ENCODE results near the gene FERMT2. TPM values are rescaled to one million over a fixed set of nuclear protein-coding genes. Genes with fewer than 3 reads are reported as not detected.

FERMT2 gene
- total RNA-seq, 1 donor from 2014 or later: 166 TPM

DNA sequence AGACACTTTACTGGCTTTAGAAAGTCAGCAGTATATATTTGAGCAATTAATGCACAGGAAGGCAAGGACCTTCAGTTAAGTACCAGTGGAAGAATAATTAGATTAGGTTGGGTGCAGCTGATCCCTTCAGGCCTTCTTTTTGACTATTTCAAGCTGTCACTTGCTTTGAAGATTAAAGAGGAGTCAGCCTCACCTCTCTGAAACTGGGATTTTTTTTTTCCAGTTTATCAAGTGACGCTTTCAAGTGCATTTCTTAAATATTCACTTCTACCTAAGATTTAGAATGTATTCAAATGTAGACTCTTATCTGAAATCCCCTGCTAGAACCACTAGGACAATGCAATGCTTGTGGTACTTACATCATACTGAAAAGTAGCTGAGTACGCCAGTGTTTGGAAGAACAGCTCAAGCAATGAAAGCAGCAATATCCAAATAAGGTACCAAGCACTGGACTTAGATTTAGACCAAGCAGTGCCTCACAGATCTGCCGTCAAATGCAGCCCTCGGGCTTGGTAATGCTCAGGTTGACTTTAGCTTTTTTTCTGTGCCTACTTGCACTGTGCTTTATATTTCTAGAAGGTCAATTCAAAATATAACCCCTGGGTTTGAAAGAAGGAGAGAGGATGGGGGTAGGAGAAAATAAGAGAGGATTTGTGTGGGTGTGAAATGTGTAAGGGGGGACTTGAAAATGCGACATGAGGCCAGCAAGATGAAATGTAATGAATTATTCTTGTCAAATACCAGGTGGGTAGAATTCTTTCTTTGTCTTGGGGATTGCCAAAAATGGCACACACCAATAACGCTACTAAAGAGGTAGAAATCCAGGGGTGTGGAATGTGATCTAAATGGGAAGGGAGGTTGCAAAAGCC is 3.7 kb upstream of the FERMT2 start:
- Histone ChIP-seq H3K9me3 (ENCODE audit: low read depth) (no peaks in the 10 kb centered on the region), H4K20me1 (ENCODE audit: low read depth) (peaks cover 9% of the 10 kb centered on the region), H2AFZ (replicated peaks) (no peak overlapping the region), H3K27ac (no peak overlapping the region), H3K9ac (no peak overlapping the region), H3K79me2 (ENCODE audit: low read depth) (peaks cover 17% of the 10 kb centered on the region), H3K36me3 (no peaks in the 10 kb centered on the region), H3K4me2 (peak overlapping the region; percentile 10), H3F3A (ENCODE audit: low read depth) (peaks cover 23% of the 10 kb centered on the region), H3K27me3 (no peaks in the 10 kb centered on the region), H3K4me1 (peaks cover 30% of the 10 kb centered on the region), H3K4me3 (no peak overlapping the region)
- no peak for DNase-seq (ENCODE audit: low spot score)
- H3K27ac Mint-ChIP-seq: peak overlapping the region; percentile 76
- peaks cover 3% of the 10 kb centered on the region for H3K36me3 Mint-ChIP-seq
- peaks cover 5% of the 10 kb centered on the region for H3K27me3 Mint-ChIP-seq (ENCODE audit: insufficient read depth, low read depth)
- peaks cover 34% of the 10 kb centered on the region for H3K4me1 Mint-ChIP-seq
- no peak for TF ChIP-seq EZH2 (IDR thresholded peaks at IDR 0.05)
- TF ChIP-seq, protein P1, sequence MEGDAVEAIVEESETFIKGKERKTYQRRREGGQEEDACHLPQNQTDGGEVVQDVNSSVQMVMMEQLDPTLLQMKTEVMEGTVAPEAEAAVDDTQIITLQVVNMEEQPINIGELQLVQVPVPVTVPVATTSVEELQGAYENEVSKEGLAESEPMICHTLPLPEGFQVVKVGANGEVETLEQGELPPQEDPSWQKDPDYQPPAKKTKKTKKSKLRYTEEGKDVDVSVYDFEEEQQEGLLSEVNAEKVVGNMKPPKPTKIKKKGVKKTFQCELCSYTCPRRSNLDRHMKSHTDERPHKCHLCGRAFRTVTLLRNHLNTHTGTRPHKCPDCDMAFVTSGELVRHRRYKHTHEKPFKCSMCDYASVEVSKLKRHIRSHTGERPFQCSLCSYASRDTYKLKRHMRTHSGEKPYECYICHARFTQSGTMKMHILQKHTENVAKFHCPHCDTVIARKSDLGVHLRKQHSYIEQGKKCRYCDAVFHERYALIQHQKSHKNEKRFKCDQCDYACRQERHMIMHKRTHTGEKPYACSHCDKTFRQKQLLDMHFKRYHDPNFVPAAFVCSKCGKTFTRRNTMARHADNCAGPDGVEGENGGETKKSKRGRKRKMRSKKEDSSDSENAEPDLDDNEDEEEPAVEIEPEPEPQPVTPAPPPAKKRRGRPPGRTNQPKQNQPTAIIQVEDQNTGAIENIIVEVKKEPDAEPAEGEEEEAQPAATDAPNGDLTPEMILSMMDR (IDR thresholded peaks at IDR 0.05): no peak
- no peak for TF ChIP-seq EZH2phosphoT487 (IDR thresholded peaks at IDR 0.05)
- H3K4me3 Mint-ChIP-seq: no peak overlapping the region
- peaks cover 5% of the 10 kb centered on the region for H3K9me3 Mint-ChIP-seq

DNA sequence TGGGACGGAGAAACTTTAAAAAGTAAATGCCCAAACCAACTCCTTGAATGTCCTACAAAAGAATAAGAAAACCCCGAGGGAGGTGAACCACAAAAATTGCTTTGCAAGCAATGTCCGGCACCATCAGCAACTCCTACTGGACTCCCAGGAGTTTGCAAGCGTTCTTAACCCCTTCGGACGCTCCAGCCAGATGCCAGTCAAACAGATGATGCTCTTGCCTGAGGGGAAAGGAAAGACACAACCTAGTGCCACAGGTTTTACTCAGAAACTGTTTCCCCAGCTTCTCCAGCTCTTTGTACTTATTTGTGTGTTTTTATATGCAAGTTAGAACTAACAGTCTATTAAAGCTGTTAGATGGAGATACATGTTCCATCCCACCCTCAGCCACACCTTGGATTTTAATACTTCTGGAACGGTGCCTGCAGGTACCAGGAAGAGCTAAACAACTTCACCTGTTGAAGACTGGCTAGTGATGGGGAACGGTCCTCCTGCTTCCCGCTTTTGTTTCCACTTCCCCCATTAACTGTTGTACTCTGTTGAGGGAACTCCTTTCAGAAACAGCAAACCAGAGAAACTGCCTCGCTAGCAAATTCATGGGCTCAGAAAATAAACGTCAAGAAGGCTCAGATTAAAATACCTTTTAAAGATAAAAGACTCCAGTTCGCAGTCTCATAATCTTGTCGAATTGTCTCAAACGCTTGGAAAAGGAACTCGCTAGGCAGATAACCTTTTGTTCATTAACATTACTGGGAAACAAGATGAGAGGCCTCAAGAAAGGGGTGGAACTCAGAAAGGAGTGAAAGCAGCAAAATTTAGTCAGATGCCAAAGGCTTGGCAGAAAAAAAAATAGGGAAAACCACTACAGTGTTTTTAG is 1.1 kb upstream of the FERMT2 start:
- Mint-ChIP-seq H3K36me3 (peaks cover 2% of the 10 kb centered on the region), H3K4me3 (peak overlapping the region; percentile 87), H3K27ac (peak overlapping the region; percentile 99), H3K4me1 (peaks cover 53% of the 10 kb centered on the region), H3K9me3 (no peaks in the 10 kb centered on the region), H3K27me3 (ENCODE audit: insufficient read depth, low read depth) (peaks cover 5% of the 10 kb centered on the region)
- H3K4me2 ChIP-seq: peak overlapping the region; percentile 83
- no peaks in the 10 kb centered on the region for H3K27me3 ChIP-seq
- H3K9me3 ChIP-seq (ENCODE audit: low read depth): no peaks in the 10 kb centered on the region
- H3K4me3 ChIP-seq: peak overlapping the region; percentile 71
- TF ChIP-seq EZH2 (IDR thresholded peaks at IDR 0.05): no peak
- TF ChIP-seq, protein P1 (IDR thresholded peaks at IDR 0.05): peak; percentile 38
- H3K79me2 ChIP-seq (ENCODE audit: low read depth): peaks cover 43% of the 10 kb centered on the region
- peak overlapping the region; percentile 78 for H3K9ac ChIP-seq
- no peaks in the 10 kb centered on the region for H3K36me3 ChIP-seq
- peak; percentile 79 for DNase-seq (ENCODE audit: low spot score)
- H3K4me1 ChIP-seq: peaks cover 43% of the 10 kb centered on the region
- H3K27ac ChIP-seq: peak overlapping the region; percentile 98
- H2AFZ ChIP-seq (replicated peaks): peak overlapping the region; percentile 61
- H4K20me1 ChIP-seq (ENCODE audit: low read depth): peaks cover 29% of the 10 kb centered on the region
- H3F3A ChIP-seq (ENCODE audit: low read depth): peaks cover 28% of the 10 kb centered on the region

DNA sequence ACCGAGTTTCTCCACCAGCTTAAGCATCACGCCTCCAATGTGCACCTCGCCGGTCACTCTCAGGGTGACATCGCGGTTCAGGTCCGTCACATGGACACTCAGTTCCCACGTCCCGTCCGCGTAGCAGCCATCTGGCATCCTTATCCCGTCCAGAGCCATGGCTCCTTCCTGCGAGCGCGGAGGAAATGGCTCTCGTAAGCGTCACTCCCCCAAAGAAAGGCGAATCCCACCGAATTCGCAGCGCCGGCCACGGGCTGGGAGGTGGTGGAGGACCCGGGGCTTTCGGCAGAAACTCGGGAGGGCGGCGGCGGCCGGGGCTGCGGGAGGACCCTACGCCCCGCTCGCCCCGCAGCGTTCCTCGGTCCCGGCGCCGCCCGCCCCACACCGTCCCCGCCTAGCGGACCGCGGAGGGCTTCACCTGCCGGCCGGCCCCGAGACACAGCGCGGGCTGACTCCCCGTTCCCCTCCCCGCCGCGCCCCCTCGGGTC is 396 bp downstream of the FERMT2 start:
- peak overlapping the region; percentile 23 for H2AFZ ChIP-seq (replicated peaks)
- Mint-ChIP-seq H3K27ac (peak overlapping the region; percentile 81), H3K4me1 (peaks cover 54% of the 10 kb centered on the region), H3K9me3 (no peaks in the 10 kb centered on the region), H3K27me3 (ENCODE audit: insufficient read depth, low read depth) (peaks cover 5% of the 10 kb centered on the region), H3K4me3 (peak overlapping the region; percentile 95), H3K36me3 (peaks cover 6% of the 10 kb centered on the region)
- peak overlapping the region; percentile 72 for H3K9ac ChIP-seq
- H3K27me3 ChIP-seq: no peaks in the 10 kb centered on the region
- no peak for TF ChIP-seq EZH2phosphoT487 (IDR thresholded peaks at IDR 0.05)
- TF ChIP-seq, protein P1 (IDR thresholded peaks at IDR 0.05): peak; percentile 32
- no peak for TF ChIP-seq EZH2 (IDR thresholded peaks at IDR 0.05)
- H3K9me3 ChIP-seq (ENCODE audit: low read depth): no peaks in the 10 kb centered on the region
- H3K4me2 ChIP-seq: peak overlapping the region; percentile 96
- H3K36me3 ChIP-seq: no peaks in the 10 kb centered on the region
- peak overlapping the region; percentile 90 for H3K4me3 ChIP-seq
- peak overlapping the region; percentile 87 for H3K27ac ChIP-seq
- peaks cover 58% of the 10 kb centered on the region for H3K79me2 ChIP-seq (ENCODE audit: low read depth)
- H4K20me1 ChIP-seq (ENCODE audit: low read depth): peaks cover 31% of the 10 kb centered on the region
- peak; percentile 74 for DNase-seq (ENCODE audit: low spot score)
- peaks cover 43% of the 10 kb centered on the region for H3K4me1 ChIP-seq
- H3F3A ChIP-seq (ENCODE audit: low read depth): peaks cover 32% of the 10 kb centered on the region

Data from neural progenitor cell (in vitro differentiated cells).